GF-D8 (cell line): ENCODE measurements around the gene FBXL7.

Experiments
- DNase-seq: peaks from one replicate; lab custom pipeline; 2025; lab: John Stamatoyannopoulos, UW

The FBXL7 gene

GRCh38 chr5:15615859-15616258 is 115.9 kb downstream of the FBXL7 start:
- DNase-seq = no peak

- no peak for DNase-seq
Measured at GRCh38 chr5:15618938-15619337, 119.0 kb downstream of the FBXL7 start.

DNA sequence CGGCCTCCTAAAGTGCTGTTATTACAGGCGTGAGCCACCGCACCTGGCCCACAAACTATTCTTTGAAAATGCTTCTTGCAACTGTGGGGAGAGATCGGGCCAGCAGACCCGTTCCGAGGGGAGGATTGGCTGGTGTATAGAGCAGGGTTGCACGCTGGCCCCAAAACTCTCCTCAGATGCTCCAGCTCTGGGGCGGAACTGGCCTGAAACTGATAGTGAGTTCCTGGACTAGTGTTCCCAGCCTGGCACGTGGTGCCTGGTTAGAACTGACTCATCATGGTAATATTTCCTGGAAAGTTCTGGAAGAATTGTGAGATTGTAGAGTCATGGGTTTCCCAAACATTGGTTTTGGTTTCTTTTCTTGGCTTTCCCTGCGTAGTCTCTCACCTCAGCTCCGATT is 120.5 kb downstream of the FBXL7 start:
- no peak for DNase-seq

GRCh38 chr5:15621094-15621493 is 121.1 kb downstream of the FBXL7 start:
- DNase-seq = no peak

DNA sequence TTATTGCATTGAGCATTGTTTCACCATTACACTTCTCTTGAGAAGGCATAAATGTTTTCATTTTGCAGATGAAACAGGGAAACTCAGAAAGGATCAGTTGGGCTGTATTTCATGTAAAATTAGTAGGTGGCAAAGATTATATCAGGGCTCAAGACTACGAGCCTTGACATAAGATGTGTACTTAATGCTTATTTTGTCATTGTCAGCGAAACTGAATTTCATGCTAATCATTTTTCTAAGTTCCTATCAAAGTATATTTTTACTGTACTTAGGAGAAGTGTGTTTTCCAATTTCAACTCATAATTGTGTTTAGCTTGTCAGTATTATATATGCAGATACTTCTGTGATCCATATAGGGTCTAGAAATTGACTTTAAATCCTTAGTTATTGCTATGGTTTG is 123.8 kb downstream of the FBXL7 start:
- DNase-seq = no peak

DNA sequence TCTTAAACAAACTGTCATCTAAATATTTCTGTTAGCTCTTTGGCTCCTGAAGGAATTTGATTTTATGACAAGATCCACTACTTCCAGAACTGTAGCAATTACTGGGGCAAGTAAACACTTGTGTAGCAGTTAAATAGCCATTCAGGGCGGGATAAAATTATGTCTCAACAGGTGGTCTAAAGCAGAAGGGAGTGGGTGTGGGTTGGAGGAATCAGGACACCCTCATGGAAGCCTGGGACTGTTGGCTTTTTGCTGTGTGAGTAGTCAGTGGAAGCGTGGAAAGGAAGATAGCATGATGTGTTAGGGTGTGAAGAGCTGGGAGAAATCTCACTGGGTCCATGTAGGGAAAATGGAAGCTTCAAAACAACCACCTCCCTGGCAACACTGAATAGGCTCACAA is 127.1 kb downstream of the FBXL7 start:
- DNase-seq = no peak

DNA sequence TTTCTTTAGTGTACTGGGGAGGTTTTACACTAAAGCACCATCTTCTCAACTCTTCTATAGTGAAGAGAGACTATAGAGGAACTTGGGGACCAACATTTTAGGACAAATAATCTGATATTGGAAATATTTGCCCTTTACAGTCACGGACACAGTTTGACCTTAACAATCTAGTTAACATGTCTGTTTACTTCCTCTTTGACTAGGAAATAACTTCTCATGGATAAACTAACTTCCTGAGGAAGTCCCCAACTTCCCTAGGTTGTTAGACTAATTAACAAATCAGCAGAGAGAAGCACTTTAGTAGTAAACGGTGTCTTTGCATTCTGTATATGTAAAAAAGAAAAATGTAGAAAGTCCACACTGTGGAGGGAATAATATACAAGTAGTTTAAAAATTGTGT is 127.7 kb downstream of the FBXL7 start:
- DNase-seq = no peak

DNA sequence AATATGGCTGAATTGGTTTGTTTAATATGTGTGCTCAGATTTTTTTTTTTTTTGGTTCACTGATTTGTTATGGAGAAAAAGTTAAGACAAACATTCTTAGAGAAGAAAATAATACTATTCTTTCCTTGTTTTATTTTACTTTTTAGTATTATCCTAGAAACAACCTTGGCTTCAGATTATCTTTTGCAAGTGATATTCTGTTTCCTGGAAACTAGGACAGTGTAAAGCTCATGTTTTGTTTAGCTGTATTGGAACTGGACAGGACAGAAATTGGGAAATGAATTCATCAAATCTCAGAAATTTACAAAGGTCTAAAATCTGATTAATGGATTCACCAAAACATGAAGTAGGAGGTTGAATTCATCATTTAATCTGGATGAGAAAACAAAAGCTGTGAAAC is 130.5 kb downstream of the FBXL7 start:
- no peak for DNase-seq

DNA sequence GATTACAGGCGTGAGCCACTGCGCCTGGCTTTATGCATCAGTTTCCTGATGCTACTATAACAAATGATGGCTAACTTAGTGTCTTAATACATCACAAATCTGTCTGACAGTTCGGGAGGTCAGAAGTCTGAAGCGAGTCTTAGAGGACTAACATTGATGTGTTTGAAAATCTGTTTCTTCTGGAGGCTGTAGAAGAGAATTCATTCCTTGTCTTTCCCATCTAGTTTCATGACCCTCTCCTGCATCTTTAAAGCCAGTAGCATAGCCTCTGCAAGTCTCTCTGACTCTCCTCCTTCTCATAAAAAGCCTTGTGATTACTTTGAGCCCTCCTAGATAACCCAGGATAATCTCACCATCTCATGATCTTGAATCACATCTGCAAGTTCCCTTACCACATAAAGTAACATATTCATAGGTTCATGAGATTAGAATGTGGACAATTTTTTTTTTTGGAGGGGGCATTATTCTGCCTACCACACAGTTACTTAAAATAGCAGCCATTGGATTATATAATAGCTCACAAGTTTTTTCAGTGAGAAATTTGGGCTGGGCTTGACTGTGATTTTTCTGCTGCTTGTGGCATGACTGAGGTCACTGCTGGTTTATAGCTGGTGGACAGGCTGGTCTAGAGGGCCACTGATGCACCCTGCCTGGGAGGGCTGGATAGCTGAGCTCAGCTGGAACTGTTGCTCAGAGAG is 134.8 kb downstream of the FBXL7 start:
- DNase-seq = no peak

DNA sequence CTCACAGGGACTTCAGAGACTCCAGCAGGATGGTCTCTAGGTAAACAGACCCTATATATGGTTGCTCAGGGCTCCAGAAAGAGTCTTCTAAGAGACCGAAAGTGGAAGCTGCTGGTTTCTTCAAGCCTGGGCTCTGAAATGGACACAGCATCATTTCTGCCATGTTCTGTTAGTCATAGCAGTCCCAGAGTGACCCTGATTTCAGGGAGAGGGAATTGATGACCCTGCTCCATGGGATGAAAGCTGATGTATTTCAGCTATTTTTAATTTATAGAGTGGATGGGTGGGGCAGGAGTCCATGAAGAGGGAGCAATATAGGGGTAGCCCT is 135.3 kb downstream of the FBXL7 start:
- no peak for DNase-seq

GRCh38 chr5:15637345-15637744 is 137.4 kb downstream of the FBXL7 start:
- DNase-seq = no peak

- DNase-seq = no peak
Measured at GRCh38 chr5:15637886-15638285, 137.9 kb downstream of the FBXL7 start.

DNA sequence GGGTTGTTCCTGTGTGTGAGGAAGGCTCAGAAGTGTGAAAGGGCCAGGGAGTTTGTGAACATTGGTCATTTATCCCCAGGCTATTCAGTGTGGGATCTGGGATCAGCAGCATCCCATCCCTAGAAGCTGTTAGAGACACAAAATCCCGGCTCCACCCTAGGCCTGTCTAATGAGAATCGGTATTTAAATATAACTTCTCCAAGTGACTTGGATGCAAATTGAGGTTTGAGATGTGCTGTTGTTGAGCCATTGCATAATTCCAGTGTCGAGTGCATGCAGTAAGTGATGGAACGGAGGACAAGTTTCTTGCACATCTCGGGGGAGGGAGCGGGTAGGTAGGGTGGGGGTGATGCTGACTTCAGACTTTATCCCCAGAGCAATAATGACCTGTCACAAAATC is 138.3 kb downstream of the FBXL7 start:
- DNase-seq = no peak

DNA sequence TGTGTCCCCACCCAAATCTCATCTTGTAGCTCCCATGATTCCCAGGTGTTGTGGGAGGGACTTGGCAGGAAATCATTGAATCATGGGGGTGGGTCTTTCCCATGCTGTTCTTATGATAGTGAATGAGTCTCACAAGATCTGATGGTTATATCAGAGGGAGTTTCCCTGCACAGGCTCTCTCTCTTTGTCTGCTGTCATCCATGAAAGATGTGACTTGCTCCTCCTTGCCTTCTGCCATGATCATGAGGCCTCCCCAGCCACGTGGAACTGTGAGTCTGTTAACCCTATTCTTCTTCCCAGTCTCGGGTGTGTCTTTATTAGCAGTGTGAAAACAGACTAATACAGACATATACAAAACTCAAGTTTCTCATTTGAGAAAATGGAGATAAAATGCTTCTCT is 139.3 kb downstream of the FBXL7 start:
- no peak for DNase-seq

DNA sequence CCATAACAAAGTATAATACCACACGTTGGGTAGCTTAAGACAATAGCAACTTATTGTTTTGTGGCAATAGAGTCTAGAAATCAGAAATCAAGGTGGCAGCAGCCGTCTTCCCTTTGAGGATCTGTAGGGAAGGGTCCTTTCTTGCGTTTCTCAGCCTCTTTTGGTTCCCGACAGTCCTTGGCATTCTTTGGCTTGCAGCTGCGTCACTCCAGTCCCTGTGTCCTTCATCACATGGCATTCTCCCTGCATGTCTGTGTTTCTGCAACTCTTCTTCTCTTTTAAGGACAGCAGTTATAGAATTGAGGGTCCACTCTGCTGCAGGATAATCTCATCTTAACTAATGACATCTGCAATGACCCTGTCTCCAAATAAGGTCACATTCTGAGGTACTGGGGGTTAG is 140.1 kb downstream of the FBXL7 start:
- DNase-seq = no peak

DNA sequence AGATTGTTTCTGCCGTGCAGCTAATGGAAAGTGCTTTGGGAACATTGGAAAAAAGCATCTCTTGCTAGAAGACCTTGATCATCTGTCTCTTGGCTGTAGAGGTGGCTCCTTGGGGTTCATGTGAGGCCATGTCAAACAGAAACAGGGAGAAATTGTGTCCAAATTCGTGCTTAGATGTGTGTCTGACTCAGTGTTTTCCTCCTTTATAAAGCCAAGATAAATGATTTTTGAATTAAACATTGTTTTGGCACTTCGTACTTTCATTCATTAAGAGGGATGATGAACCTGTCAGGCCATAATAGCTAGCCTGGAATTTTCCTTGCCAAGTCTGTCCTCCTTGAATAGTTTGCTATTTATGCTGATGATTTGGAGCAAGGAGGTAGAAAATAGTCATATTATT is 143.8 kb downstream of the FBXL7 start:
- DNase-seq = no peak

- no peak for DNase-seq
Measured at GRCh38 chr5:15645381-15646160, 145.6 kb downstream of the FBXL7 start.

GRCh38 chr5:15646371-15646770 is 146.4 kb downstream of the FBXL7 start:
- DNase-seq = no peak

DNA sequence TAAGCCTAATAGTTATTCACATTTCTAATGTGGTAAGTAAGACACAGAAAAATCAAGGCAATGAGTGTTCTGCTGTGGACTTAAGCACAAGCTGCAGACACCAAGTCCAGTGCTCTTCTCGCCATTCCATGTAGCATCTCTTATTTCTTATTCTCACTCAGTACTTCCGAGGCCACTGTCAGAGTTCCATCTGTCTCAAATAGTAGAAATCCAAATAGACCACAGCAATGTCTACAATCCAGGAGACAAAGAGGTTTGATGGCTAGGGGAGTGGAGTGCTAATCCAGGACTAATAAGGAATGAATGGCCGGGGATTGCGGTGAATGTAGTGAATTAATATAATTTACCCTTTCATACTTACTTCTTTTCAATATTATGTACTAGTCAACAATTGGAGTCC is 147.3 kb downstream of the FBXL7 start:
- no peak for DNase-seq

DNA sequence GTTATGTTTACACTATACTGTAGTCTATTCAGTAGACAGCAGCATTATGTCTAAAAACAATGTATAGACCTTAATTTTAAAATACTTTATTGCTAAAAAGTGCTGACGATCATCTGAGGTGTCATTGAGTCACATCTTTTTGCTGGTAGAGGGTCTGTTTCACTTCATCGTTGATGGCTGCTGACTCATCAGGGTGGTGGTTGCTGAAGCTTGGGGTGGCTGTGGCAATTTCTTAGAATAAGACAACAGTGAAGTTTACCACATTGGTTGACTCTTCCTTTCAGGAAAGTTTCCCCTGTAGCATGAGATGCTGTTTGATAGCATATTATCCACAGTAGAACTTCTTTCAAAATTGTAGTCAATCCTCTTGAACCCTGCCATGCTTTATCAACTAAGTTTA is 150.3 kb downstream of the FBXL7 start:
- no peak for DNase-seq

GRCh38 chr5:15654779-15655178 is 154.8 kb downstream of the FBXL7 start:
- no peak for DNase-seq

GRCh38 chr5:15655683-15656082 is 155.7 kb downstream of the FBXL7 start:
- DNase-seq = no peak

GRCh38 chr5:15664961-15665360 is 165.0 kb downstream of the FBXL7 start:
- DNase-seq = no peak

DNA sequence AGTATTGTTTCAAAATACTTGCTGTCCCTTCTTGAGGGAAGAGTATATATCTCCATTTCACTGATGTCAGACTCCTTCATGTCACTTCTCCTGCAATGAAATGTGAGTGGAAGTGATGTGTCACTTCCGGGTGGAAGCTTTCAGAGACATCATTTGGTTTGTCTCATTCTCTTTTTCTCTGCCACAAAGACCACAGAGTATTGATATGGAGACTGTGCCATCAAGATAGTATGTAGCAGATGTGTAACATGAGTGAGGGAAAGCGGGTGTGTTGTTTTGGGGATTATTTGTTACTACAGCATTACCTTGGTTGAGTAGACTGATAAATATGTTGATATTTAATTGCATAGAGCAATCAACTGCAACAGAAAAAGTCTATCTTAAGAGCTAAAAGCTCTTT is 169.8 kb downstream of the FBXL7 start:
- DNase-seq = no peak
